HG03378 (cell line): ENCODE results near the gene NOL3.

Experiments used
- ATAC-seq: cut with Tn5 transposase; IDR thresholded peaks from one replicate; pipeline ENCODE4 v1.9.1; 2021; ENCODE audit warnings: mild to moderate bottlenecking, moderate library complexity; ENCODE audit not compliant: unreplicated experiment

The NOL3 gene

GRCh38 chr16:67154578-67155294 is 15.6 kb upstream of the NOL3 start:
- no peak for ATAC-seq

- no peak for ATAC-seq
Measured at GRCh38 chr16:67155295-67156142, 14.8 kb upstream of the NOL3 start.

GRCh38 chr16:67156143-67156844 is 14.0 kb upstream of the NOL3 start:
- ATAC-seq: no peak

GRCh38 chr16:67157106-67157748 is 13.1 kb upstream of the NOL3 start:
- no peak for ATAC-seq

- no peak for ATAC-seq
Measured at GRCh38 chr16:67157892-67158635, 12.3 kb upstream of the NOL3 start.

- ATAC-seq: peak; percentile 37
Measured at GRCh38 chr16:67158637-67159600, 11.4 kb upstream of the NOL3 start.

- ATAC-seq: no peak
Measured at GRCh38 chr16:67161595-67162058, 8.7 kb upstream of the NOL3 start.

GRCh38 chr16:67162506-67163163 is 7.7 kb upstream of the NOL3 start:
- no peak for ATAC-seq

GRCh38 chr16:67163164-67163998 is 7.0 kb upstream of the NOL3 start:
- ATAC-seq: no peak

- ATAC-seq: no peak
Measured at GRCh38 chr16:67163999-67164558, 6.3 kb upstream of the NOL3 start.

- ATAC-seq: no peak
Measured at GRCh38 chr16:67164599-67165061, 5.7 kb upstream of the NOL3 start, which contains the start of gene HSF4. HSF4 (plus strand) TSS chr16:67164745; CDS start chr16:67164812, 67 bp downstream.

- ATAC-seq: no peak
Measured at GRCh38 chr16:67165121-67166078, 4.9 kb upstream of the NOL3 start.

GRCh38 chr16:67166110-67166547 is 4.2 kb upstream of the NOL3 start:
- no peak for ATAC-seq

GRCh38 chr16:67166598-67167168 is 3.7 kb upstream of the NOL3 start:
- ATAC-seq: no peak

- ATAC-seq: no peak
Measured at GRCh38 chr16:67167588-67167987, 2.8 kb upstream of the NOL3 start.

- no peak for ATAC-seq
Measured at GRCh38 chr16:67169011-67169451, 1.3 kb upstream of the NOL3 start.
